GM18508 (cell line): ENCODE results near the gene FAM222A.

Experiments
- ATAC-seq: cut with Tn5 transposase; IDR thresholded peaks from one replicate; pipeline ENCODE4 v1.9.1; 2021; ENCODE audit warnings: moderate number of reproducible peaks; ENCODE audit not compliant: insufficient read depth, unreplicated experiment

FAM222A gene

DNA sequence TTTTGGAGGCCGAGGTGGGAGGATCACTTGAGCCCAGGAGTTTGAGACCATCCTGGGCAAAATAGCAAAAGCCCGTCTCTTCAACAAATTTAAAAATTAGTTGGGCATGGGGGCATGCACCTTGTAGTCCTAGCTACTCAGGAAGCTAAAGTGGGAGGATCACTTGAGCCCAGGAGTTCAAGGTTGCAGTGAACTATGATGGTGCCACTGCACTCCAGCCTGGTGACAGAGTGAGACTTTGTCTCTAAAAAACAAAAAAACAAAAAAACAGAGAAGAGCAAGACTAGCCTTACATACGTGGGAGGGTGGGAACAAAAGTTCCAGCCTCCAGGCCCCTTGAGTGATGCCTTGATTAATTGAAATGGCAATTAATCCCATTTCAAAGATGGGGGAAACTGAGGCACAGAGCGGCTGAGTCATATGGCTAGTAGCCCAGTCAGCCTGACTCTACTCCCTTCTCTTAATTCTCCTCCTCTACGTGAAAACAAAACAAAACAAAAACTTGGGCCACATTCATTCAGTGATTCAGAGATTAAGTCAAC, 3.3 kb upstream of the FAM222A start:
- ATAC-seq: no peak

DNA sequence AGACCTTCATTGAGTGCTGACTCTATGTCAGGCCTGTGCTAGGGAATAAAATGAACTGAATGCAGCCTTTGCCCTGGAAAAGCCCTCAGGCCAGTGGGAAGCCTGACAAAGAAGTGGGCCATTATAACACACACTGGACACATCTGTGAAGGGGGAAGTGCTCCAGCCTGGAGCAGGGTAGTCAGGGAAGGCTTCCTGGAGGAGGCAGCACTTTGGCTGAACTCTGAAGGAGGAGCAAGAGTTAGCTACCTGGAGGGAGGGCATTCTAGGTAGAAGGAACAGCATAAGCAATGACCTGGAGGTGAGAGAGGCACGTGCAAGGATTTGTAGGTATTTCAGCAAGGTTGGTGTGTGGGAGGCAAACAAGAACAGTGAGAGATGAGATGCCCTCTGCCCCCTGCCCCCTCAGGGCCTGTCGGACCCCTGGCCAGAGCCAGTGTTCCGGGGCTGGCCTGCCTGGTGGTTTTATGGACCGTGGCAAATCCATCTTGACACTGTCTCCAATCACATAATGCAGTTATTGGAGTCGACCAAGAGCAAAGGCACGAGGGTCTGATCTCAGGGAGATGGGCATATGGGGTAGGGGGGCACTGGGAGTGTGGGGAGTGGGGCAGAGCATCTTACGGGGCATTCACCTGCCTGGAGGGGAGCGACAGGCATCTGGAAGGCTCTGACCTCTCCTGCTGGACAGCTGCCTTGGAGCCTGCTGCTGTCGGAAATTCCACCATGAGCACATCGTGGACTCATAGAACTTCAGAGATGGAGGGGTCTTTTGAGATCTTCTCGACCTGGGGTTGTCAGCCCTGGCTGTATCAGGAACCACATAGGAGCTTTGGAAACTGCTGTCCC, 2.7 kb upstream of the FAM222A start:
- ATAC-seq: no peak

DNA sequence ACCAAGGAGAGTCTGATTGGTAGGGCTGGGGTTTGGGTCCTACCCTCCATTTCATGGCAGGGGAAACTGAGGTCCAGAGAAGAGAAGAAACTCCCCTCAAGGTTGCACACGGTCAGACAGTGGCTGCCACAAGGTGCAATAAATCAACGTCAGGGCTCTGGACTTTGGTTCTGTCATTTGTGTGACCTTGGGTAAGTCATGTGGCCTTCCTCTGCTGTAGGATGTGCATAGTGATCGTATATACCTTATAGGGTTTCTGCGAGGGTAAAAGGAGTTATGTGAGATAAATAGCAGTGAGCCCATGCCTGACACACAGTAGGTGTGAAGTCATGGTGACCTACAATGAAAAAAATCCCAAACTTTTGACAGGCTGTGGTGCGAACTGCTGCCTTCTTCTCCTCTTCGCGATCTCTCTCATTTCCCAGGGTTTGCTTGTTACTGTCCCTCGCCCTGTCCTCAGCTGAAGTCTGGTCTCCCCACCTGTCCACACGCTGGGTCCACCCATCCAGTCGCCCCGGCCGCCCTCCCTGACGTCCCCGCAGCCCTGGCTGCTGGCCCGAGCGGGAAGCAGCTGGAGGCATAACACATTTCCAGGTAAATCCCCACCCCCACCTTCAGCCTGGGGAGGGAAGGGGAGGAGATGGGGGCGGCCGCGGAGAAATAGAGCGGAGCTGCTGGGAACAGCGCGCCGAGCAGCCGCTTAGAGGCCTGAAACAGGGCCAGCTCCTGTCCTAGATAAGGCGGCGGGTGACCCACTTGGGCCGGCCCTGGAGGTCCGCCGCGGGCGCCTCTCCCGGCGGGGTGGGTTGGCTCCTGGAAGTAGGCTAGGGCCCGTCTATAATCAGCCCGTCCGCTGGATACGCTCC, 1.8 kb upstream of the FAM222A start:
- ATAC-seq: no peak

DNA sequence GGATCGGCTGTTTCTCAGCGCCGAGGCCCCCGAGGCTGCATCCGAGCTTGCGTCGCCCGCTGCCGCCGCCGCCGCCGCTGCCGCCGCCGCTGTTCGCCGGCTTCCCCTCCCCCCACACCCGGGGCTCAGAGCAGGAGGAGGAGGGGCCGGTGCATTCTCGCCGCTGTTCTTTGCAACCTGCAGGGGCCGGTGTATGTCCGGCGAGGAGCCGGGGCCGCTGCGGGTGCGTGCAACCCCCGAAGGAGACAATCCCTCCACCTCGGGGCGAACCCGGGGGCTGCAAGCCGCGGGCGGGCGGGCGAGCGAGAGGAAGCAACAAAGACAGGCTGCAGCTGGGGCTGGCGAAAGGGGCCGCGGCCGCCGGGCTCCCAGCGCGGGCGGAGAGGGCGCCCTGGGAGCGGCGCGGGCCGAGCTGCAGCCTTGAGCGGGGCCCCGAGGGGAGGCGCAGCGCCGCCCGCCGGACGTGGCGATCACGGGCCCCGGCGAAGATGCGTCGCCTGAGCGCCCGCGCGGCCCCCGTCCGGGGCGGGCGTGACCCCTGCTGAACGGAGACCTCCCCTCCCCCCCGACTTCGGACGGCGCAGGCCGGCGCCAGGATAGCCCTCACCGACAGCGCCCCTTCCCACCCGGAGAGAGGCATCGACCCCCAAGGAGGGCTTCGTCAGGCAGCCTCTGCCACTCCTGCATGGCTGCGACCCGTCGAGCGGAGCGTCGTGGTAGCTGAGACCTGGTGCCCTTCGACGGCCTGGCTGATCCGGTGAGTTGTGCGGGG, 702 bp downstream of the FAM222A start:
- no peak for ATAC-seq

DNA sequence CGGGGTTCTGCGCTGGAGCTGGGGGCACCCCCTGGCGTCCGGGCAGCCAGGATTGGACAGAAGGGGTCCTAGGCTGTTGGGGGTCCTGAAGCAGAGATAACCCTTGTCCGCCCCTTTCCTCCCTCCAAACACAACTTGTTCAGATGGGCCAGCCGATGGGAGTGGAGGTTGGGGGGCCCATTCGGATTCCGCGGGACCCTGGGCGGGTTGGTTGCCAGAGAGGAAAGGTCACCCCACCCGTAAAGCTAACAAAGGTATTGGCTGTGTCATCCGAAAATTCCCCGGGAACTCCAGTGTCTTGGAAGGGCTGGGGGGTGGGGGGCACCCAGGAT, 1.3 kb downstream of the FAM222A start:
- no peak for ATAC-seq

DNA sequence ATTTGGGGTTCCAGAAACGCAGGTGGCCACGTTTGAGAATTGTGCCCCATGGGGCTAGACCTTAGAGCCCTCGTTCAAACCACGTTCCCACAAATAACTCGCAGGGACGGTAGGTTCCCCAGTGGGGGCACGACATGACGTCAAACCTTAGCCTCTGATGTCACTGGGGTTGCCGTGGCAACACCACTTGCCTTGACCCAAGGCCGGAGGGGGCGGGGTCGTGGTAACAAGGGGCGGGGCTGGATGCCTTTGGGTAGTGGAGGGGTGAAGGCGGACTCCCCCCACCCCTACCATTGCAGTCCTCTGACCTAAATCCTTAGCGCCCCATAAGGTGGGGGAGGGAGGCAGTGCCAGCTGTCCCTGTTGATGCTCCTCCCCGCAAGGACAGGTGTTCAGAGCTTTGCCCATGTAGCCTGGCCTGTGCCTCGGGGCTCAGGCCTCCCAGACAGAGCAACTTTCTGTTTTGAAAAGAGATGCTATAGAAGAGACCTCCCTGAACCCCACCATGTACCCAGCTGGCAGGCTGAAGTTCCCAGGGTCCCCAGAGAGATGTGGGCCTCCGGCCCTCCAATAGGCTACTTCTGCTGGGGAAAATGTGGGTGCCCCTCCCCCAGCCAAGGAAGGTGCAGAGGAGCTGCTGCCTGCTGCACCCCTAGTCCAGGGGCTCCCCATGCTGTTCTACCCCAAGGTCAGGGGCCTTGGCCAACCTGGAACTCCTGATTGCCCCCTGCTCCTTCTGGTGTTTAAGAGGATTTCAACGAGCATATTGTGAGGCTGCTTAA, 1.9 kb downstream of the FAM222A start:
- ATAC-seq: no peak

DNA sequence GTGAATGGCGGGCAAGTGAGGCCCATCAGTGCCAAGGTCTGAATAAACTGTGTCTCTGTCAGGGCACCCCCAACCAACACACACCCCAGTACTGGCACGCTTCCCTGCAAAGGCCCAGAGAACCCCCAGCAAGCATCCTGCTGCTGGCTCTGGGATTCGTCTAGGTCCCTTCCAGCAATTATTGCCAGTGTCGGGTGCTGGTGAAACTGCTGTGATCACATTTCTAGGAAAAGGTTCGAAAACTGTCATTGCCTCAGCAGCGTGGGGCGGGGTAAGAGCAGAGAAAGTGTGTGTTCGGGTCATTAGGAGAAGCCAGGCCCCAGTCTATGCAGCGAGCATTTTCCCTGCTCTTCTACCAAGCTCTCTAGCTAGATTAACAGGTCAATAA, 2.5 kb downstream of the FAM222A start:
- ATAC-seq: no peak

DNA sequence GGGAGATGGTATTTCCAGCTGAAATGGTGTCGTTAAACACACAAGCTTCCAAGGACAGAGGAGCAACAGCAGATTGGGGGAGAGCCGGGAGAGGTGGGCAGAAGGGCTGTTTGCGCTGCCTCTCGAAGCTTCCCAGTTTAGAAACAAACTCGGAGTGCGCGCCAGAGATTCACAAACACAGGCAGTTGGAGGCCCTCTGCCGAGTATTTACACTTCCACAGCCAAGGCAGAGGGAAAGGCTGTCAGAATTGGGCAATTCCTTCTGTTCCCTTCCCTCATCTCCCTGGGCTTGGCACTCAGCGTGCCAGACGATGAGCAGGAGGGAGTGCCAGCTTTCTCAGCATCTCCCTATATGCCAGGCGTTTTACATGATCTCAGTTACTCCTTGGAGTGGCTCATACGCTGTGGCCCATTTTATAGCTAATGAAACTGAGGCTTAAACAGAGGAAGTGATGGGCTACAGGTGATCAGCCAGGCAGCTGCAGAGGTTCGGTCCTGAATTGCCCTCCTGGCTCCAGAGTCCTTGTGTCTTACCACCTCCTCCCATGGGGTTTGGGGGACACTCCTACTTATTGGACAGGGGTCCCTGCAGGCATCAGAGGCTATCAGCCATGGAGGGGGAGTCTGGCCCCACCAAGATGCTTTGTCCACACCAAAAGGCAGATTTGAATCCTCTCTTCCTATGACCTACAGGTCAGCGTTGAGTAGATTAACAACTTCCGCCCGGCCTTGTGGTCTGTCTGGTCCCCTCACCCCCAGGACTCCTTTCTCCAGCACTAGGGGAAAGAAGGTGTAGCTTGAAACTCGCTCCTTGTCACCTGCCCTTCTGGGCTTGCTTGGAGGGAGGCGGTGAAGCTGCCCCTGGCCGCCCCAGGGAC, 3.1 kb downstream of the FAM222A start:
- no peak for ATAC-seq

DNA sequence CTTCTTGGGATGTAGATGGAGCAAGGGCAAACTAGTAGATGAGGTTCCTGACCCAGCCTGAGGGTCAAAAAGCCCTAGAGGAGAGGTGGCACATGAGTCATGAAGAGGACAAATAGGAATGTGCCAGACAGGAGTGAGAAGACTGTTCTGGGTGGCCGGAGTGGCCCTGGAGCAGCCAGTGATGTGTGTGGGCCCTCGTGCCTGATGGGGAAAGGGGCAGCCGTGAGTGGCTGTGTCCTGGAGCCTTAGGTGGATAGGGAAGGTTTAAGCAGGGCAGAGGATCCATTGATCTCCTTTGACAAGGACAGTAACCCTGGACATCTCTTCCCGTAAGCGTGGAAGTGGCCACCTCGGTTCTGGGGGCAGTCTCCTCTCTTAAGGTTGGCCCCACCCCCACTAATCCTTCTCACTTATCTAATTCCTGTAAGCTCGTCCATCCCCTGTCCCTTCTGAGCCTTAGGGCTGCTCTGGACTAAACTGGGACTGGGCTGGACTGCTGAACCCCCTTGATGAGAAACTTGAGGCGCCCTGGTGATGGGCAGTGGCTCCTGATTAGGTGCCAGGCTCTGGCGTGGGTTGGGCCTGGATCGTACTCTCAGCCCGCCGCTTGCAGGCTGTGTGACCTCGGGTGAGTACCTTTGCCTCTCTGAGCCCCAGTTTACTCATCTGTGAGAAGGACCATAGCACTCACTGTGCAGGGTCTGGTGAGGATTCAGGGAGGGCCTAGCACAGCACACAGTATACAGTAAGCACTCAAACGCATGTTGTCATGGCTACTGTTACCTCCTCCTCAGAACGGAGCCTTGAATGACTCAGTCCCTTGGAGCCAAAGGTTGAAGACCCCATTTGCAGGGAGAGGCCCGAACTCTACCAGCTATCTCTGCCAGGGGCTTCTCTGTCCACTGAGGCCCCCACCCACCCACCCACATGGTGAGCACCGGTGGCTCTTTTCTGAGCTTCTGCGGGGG, 4.0 kb downstream of the FAM222A start:
- no peak for ATAC-seq

DNA sequence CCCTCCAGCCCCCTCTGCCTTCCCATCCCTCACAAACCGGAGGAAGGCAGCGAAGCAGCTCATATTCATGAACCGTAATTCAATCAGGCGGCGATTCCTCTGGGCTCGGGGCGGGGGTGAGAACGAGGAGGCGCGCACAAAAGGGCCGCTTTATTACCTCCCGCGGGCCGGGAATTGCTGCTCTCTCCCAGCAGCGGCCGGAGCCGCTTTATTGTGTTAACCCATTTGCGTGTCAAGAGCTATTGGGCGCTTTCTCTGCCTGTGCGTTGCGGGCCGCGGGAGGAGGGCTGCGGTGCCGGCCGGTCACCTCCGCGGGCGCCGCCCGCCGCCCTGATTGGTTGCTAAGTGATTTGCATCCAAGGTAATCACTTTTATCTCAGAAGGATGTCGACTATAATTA, 4.8 kb downstream of the FAM222A start:
- no peak for ATAC-seq

DNA sequence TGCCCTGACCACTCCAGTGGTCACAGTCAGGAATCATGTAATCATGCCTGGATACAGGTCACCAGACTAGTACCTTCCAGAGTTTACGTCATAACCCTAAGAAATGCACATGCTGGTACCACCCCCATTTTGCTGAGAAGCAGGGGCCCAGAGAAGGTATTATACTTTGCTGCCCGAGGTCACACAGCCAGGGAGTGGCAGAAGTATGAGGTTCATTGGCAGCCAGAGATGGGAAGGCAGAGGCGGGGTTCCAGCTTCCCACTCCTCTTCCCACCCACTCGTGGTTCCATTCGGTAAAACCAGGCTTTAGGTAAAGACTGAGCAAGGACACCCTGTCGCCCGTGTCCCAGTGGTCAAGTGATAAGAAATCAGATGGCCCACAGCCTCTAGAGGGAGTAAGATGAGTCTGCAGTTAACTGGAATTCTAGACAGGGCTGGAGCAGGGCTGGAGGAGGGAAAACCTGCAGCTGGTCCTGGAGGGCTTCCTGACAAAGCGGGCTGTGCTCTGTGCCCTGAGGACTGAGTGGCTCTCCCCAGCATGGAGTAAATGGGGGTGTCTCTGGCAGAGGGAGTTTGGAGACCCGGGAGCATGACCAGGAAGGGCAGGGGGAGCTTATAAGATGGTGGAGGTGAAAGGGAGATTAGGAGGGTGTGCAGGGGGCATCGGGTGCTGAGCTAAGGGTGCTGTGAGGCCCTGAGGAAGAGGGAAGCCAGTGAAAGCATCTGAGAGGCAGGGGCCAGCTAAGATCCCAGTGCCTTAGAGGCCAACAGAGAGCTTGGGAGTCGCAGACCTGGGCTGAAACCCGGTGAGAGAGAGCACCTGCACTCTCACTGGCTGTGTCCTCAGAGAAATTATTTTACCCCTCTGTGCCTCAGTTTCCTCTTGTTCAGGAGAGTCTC, 5.7 kb downstream of the FAM222A start:
- no peak for ATAC-seq

DNA sequence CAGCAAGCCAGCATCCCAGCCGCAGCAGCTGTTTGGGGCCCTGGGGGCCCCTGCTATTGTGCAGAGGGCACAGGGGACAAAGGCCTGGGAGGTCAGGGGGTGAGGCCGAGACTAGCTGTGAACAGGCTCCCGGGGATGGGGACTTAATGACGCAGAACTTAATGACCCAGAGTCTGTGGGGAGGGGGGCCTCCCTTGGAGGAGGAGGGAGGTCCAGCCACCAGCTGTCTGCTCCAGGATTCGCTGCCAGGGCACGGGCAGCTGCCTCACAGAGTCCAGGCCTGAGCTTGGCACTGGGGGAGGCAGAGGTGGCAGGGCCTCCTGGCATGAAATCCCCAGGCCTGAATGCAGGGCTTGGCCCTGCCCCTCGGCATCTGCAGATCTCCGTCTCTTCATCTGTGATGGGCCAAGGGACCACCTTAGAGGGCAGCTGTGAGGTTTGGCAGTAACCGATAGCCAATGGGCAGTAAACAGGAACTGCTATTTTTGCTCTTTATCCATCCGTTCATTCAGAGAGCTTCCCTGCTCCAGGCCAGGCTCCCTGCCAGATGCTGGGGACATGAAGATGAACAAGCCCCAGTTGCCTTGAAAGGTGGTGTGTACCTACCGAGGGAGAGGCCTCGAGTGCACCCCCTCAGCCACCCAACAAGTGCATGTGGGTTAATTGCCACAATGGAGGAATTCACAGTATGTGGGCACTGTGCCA, 6.7 kb downstream of the FAM222A start:
- ATAC-seq: no peak

DNA sequence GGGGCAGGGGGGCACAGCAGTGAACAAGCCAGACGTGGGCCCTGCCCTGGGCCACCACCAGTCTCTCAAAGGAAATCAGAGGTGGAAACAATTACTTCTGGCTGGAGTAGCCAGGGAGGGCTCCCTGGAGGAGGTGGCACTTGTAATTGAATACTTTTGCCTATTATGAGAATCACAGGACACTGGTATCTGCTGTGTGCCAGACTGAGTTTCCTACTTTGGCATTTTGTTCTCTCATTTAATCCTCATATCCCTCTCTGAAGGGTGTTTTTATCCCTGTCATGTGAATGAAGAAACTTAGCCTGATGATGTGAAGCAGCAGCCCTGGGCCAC, 7.2 kb downstream of the FAM222A start:
- ATAC-seq: no peak

DNA sequence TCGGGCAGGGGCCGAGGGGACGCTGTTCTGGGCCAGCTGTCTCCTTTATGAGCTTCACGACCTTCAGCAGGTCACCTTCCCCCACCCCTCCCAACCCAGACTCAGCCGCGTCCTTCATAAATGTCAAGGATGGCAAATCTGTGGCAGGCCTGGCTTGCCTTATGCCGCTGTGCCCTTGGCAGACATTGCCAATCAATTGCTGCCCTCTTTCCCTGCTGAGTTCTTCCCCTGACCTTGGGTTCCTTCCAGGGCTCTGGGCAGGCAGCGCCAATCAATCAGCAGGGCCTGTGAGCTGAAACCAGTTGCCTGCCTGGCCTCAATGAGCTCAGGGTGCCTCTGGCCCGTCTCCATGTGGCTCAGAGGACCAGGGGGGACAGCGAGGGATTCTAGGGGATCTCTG, 7.7 kb downstream of the FAM222A start:
- ATAC-seq: no peak

DNA sequence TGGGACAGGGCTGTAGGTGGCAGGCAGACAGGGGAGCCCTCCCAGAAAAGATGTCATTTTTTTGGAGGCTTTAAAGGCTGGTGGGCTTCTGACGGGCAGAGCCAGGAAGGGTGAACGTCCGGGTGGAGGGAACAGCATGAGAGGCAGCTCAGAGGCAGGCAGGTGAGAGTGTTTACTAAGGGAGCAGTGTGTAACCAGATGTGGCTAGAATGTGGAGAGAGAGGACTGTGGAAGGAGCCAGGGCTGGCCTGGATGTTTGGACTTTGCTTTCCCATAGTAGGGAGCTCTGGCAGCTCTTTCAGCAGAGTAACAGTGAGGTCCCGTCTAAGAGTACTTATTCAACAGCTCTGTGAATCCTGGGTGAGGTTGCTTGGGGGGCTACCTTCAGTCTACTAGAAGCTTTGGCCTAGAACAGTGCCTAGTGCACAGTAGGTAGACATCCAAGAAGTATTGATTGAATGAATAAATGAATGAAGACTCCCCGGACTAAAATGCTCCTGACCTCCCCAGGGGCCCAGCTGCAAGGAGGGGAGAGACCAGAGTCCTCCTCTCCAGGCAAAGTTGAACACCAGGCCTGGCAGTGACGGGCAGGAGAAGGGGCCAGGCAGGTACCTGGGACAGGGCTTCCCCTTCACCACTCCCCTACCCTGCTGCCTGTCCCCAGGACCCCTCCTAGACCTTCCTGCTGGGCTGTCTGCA, 8.5 kb downstream of the FAM222A start:
- no peak for ATAC-seq

DNA sequence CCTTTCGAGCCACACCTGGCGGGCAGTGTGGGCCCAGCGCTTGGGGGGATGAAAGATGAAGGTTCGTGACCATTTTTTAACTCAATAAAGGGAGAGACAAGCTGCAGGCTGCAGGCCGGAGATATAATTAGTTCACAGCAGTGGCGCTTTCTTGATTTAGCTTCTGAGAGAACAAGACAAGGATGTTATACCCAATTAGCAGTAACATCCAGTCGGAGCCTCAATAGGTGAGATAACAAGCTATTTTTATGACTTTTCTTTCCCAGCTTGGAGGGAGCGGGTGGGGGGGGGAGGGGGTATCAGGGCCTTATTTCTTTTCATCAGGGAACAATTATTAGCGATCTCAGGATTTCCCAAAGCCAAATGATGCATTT, 9.1 kb downstream of the FAM222A start:
- no peak for ATAC-seq
